Endothelial cell of umbilical vein (primary cell): ENCODE results near the gene FMN1. TPM values are rescaled to one million over a fixed set of nuclear protein-coding genes. Genes with fewer than 3 reads are reported as not detected.

ENCODE experiments used
- BruUV-seq: library from RNA; stranded (reverse); fragments of 400-500 nt; replicated peaks from 2 replicates; lab custom pipeline; 2021; lab: Mats Ljungman, UMichigan
- CTCF ChIA-PET: fragments of 300-600, 350-600 bp; sonication (Branson Sonifier 250); formaldehyde crosslinking; loops from one replicate; lab custom pipeline; 2021; ENCODE audit warnings: antibody characterized with exemption, inconsistent platforms; lab: Charles Lee
- POLR2A ChIA-PET: fragments of 300-600, 350-600 bp; sonication (Branson Sonifier 250); formaldehyde crosslinking; loops from one replicate; lab custom pipeline; 2021; ENCODE audit warnings: antibody characterized with exemption, inconsistent platforms; lab: Charles Lee
- DNase-seq: peaks from one replicate; pipeline ENCODE4 v3.0.0-alpha.2; 2011; ENCODE audit warnings: low read depth, low spot score
- FAIRE-seq: peaks from 2 replicates; lab custom pipeline; 2011; peaks lifted over from hg19 to GRCh38; lab: Jason Lieb, UNC
- H2AFZ ChIP-seq: 2 replicates; pipeline ENCODE4 v1.6.0; 2012; ENCODE audit warnings: low read depth, low read length, control low read depth, inconsistent platforms
- H3K27ac ChIP-seq: 2 replicates; pipeline ENCODE4 v1.5.1; 2011; ENCODE audit warnings: low read depth, mild to moderate bottlenecking, control low read depth, low read length, moderate library complexity; ENCODE audit not compliant: insufficient read depth
- H3K27me3 ChIP-seq, 2 experiments: 2 replicates each; pipeline versions ENCODE4 v1.6.0 to v1.6.1; 2011; ENCODE audit warnings: low read length in 2 of 2, mixed read lengths in 1 of 2; ENCODE audit not compliant: control insufficient read depth in 2 of 2, insufficient read depth in 2 of 2
- H3K36me3 ChIP-seq, 2 experiments: 2 replicates in 1 of 2; 3 replicates in 1 of 2; pipeline ENCODE4 v1.5.1; 2011; ENCODE audit warnings: low read length in 2 of 2, mild to moderate bottlenecking in 1 of 2, moderate library complexity in 1 of 2; ENCODE audit not compliant: control insufficient read depth in 2 of 2, insufficient read depth in 2 of 2; ENCODE audit errors: extremely low read depth in 1 of 2
- H3K4me1 ChIP-seq: 3 replicates; pipeline ENCODE4 v1.5.1; 2011; ENCODE audit warnings: mild to moderate bottlenecking, low read length; ENCODE audit not compliant: control insufficient read depth, insufficient read depth; ENCODE audit errors: extremely low read depth
- H3K4me2 ChIP-seq: 2 replicates; pipeline ENCODE4 v1.6.1; 2011; ENCODE audit warnings: low read length, control low read depth, mixed read lengths; ENCODE audit not compliant: insufficient read depth
- H3K4me3 ChIP-seq, 3 experiments: fragments of 200-600 bp in 1 of 3; sonication (generic), shearing (Covaris generic) in 1 of 3; replicated peaks in 1 of 3; 2 replicates each; pipeline ENCODE4 v1.5.1; 2011 to 2016; ENCODE audit warnings: control low read depth in 3 of 3, low read length in 3 of 3, mild to moderate bottlenecking in 2 of 3, inconsistent platforms in 1 of 3, low read depth in 1 of 3, moderate library complexity in 1 of 3; ENCODE audit not compliant: insufficient read depth in 1 of 3
- H3K79me2 ChIP-seq: 2 replicates; pipeline ENCODE4 v1.6.0; 2012; ENCODE audit warnings: low read length, inconsistent platforms; ENCODE audit not compliant: control insufficient read depth, insufficient read depth
- H3K9ac ChIP-seq: replicated peaks from 2 replicates; pipeline ENCODE3; 2011; ENCODE audit warnings: low read length, control low read depth; ENCODE audit not compliant: insufficient read depth; ENCODE audit errors: extremely low read depth
- H3K9me1 ChIP-seq: replicated peaks from 3 replicates; pipeline ENCODE4 v1.6.0; 2011; ENCODE audit warnings: mild to moderate bottlenecking, low read length; ENCODE audit not compliant: control insufficient read depth, insufficient read depth; ENCODE audit errors: extremely low read depth
- H3K9me3 ChIP-seq: replicated peaks from 2 replicates; pipeline ENCODE4 v1.5.1; 2012; ENCODE audit warnings: low read length, inconsistent platforms; ENCODE audit not compliant: control insufficient read depth, insufficient read depth
- H4K20me1 ChIP-seq: replicated peaks from 2 replicates; pipeline ENCODE3; 2011; ENCODE audit warnings: mild to moderate bottlenecking, low read length; ENCODE audit not compliant: control insufficient read depth, insufficient read depth; ENCODE audit errors: extremely low read depth
- EZH2 ChIP-seq: IDR thresholded peaks from 2 replicates; pipeline ENCODE4 v1.6.1; 2012; ENCODE audit warnings: borderline replicate concordance, low read depth, mild to moderate bottlenecking, moderate library complexity, low read length, inconsistent platforms; ENCODE audit not compliant: severe bottlenecking
- FOS ChIP-seq: IDR thresholded peaks from 2 replicates; pipeline ENCODE4 v1.6.1; 2011; ENCODE audit warnings: mild to moderate bottlenecking, low read length, moderate library complexity, borderline replicate concordance; ENCODE audit not compliant: insufficient read depth
- GATA2 ChIP-seq: IDR thresholded peaks from 2 replicates; pipeline ENCODE4 v1.7.0; 2011; ENCODE audit warnings: low read depth, mild to moderate bottlenecking, moderate library complexity, mixed read lengths, low read length; ENCODE audit not compliant: insufficient read length, insufficient read depth
- JUN ChIP-seq: IDR thresholded peaks from 2 replicates; pipeline ENCODE4 v1.6.1; 2011; ENCODE audit warnings: borderline replicate concordance, low read depth; ENCODE audit not compliant: insufficient read length, insufficient read depth
- MYC ChIP-seq: IDR thresholded peaks from one replicate; pipeline ENCODE4 v1.6.1; 2011; ENCODE audit warnings: mild to moderate bottlenecking, low read depth, low read length
- POLR2A ChIP-seq: IDR thresholded peaks from 2 replicates; pipeline ENCODE4 v1.6.1; 2012; ENCODE audit warnings: low read depth, mild to moderate bottlenecking, control low read depth, low read length
- POLR2AphosphoS5 ChIP-seq: IDR thresholded peaks from 2 replicates; pipeline ENCODE4 v1.6.1; 2012; ENCODE audit warnings: low read depth, mild to moderate bottlenecking, control low read depth, low read length, moderate library complexity; ENCODE audit not compliant: insufficient read depth
- dilution Hi-C: fragments of 300-500 bp; cut with MboI; formaldehyde crosslinking; loops from one replicate; pipeline ENCODE4 v1.15.0; 2019; ENCODE audit warnings: low sequenced_read_pairs; ENCODE audit not compliant: extremely low pct_ligation_motif_present
- intact Hi-C: fragments of 100-400 bp; cut with micrococcal nuclease; formaldehyde crosslinking; loops from one replicate; pipeline ENCODE4 v1.10.0; 2022
- polyA plus RNA-seq, 4 experiments: library from polyadenylated mRNA; depleted of rRNA in 3 of 4; stranded (reverse) in 3 of 4; unstranded in 1 of 4; fragments of >200 nt; gene quantifications; 2 replicates each; pipeline versions ENCODE4 v1.2.1 to v1.2.3, GENCODE V29; 2011 to 2012; ENCODE audit warnings: missing spikeins in 1 of 4
- total RNA-seq: library from RNA; stranded (reverse); gene quantifications from 2 replicates; pipeline ENCODE4 v1.2.3, GENCODE V29; 2021
- TF ChIP-seq, protein P1 (sequence below), 2 donors: IDR thresholded peaks; 1 replicate in 1 of 2; 2 replicates in 1 of 2; pipeline ENCODE4 v1.5.1; 2011; ENCODE audit warnings: low read length in 2 of 2, mild to moderate bottlenecking in 2 of 2, moderate library complexity in 2 of 2, control low read depth in 1 of 2, inconsistent platforms in 1 of 2, low read depth in 1 of 2; ENCODE audit not compliant: insufficient read depth in 1 of 2; ENCODE audit errors: extremely low read depth in 1 of 2
- TF ChIP-seq, protein P2 (sequence below): IDR thresholded peaks from 2 replicates; pipeline ENCODE4 v1.6.1; 2011; ENCODE audit not compliant: insufficient read depth, insufficient read length

The FMN1 gene
- total and polyA plus RNA-seq, 2 donors (not counting 3 experiments of a cell fraction or from before 2014, with no cell fraction given), result 0.01 to 0.29 TPM

DNA sequence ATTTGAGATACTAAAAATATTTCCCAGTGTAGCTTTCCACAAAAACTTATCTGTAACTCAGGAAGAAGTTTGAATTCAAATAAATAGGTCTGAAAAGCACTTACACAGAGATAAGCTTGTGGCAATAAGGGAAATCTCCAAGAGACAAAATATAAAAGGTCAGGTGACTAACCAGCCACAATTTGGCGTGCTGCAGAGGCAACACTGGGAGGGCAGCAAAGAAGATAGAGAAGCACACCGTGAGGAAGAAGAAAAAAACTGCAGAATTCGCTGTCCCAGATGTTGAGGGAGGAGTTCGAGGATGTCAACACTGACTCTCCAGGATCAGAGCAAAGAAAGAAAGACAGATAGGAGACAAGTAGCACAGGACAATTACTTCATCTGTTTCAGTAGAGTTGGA is 204.4 kb downstream of the FMN1 start:
- Histone ChIP-seq H3K9me3 (no peaks in the 10 kb centered on the region), H3K9ac (no peak overlapping the region), H4K20me1 (no peaks in the 10 kb centered on the region), H3K4me3 (no peak overlapping the region), H3K4me1 (no peaks in the 10 kb centered on the region), H3K27ac (no peak overlapping the region), H3K4me2 (no peak overlapping the region), H3K79me2 (no peaks in the 10 kb centered on the region), H3K27me3 (peaks cover 6 to 7% of the 10 kb centered on the region in 2 experiments), H2AFZ (no peak overlapping the region), H3K36me3 (no peaks in the 10 kb centered on the region), H3K9me1 (no peaks in the 10 kb centered on the region)
- TF ChIP-seq, protein P1, sequence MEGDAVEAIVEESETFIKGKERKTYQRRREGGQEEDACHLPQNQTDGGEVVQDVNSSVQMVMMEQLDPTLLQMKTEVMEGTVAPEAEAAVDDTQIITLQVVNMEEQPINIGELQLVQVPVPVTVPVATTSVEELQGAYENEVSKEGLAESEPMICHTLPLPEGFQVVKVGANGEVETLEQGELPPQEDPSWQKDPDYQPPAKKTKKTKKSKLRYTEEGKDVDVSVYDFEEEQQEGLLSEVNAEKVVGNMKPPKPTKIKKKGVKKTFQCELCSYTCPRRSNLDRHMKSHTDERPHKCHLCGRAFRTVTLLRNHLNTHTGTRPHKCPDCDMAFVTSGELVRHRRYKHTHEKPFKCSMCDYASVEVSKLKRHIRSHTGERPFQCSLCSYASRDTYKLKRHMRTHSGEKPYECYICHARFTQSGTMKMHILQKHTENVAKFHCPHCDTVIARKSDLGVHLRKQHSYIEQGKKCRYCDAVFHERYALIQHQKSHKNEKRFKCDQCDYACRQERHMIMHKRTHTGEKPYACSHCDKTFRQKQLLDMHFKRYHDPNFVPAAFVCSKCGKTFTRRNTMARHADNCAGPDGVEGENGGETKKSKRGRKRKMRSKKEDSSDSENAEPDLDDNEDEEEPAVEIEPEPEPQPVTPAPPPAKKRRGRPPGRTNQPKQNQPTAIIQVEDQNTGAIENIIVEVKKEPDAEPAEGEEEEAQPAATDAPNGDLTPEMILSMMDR (IDR thresholded peaks at IDR 0.05; ENCODE audit: extremely low read depth in 1 of 2, insufficient read depth in 1 of 2, low read depth in 1 of 2, low read length in 2 of 2), result no peak
- TF ChIP-seq JUN (no peak), GATA2 (no peak), EZH2 (no peak), FOS (no peak), POLR2A (no peak), MYC (no peak), POLR2AphosphoS5 (no peak)
- TF ChIP-seq, protein P2, sequence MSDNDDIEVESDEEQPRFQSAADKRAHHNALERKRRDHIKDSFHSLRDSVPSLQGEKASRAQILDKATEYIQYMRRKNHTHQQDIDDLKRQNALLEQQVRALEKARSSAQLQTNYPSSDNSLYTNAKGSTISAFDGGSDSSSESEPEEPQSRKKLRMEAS, result no peak
- DNase-seq, result no peak
- POLR2A ChIA-PET, result no interaction called here
- dilution Hi-C loops (loop anchor here (25.0 kb wide), 1 partner anchor 303 kb away; no protein-coding TSS in a partner anchor), intact Hi-C loops (loop anchor here (10.0 kb wide), 1 partner anchor 145 kb away; no protein-coding TSS in a partner anchor)
- CTCF ChIA-PET, result interaction anchor here (1.2 kb wide), 1 partner anchor 327 kb away, joined by 4 read pairs; no protein-coding TSS in a partner anchor
- no TSS peak for BruUV-seq
- no peak for FAIRE-seq
